DOHH2 (cell line): ENCODE results near the gene UGT1A3.

Experiments used
- CTCF ChIP-seq: fragments of 200-600 bp; sonication (generic); IDR thresholded peaks from one replicate; pipeline ENCODE4 v1.5.1; 2014; ENCODE audit warnings: antibody characterized with exemption, mild to moderate bottlenecking, low read depth, low read length; ENCODE audit not compliant: poor library complexity, severe bottlenecking
- EZH2phosphoT487 ChIP-seq: fragments of 200-600 bp; sonication (generic); IDR thresholded peaks from 2 replicates; pipeline ENCODE4 v1.6.1; 2017; ENCODE audit warnings: borderline replicate concordance, mild to moderate bottlenecking, antibody characterized with exemption, low read length, moderate library complexity, mixed read lengths

DNA sequence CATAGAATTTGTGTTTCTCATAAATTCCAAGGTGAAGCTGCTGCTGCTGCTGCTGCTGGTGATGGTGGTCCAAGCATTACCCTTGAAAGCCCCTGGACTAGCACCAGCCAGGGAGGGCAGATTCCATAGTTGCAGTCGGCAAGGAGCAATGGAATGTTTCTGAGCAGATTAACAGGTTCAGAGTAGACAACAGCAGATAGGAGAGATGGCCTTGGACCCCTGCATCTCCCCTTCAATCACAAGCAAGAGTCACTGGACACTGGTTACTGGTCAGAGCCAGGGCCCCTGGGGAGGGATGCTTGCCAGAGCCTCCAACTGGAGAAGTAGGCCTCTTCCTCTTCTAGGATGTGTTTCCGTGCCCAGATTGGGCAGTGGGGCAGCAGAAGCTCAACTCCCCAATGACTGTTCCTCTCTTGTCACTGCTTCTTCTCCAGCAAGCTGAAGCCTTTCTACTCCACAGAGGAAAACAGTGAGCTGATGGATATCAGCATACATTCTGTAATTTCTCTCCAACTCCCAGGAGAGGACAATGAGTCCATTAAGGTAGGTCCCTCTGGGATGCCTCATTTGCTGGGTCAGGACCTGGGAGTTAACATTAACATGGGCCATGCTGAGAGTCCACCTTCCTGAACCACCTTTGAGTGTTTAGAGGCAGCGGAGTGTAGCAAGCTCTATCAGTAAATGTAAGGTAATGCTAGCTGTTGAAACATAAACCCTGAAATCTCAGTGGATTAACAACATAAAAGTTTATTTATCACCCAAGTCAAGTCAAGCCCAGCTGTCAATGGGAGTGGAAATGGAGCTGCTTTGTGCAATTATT is 84.6 kb downstream of the UGT1A3 start:
- TF ChIP-seq CTCF, result no peak
- no peak for TF ChIP-seq EZH2phosphoT487
